Measurements from ENCODE around the gene IPPK.

IPPK gene

GRCh38 chr9:92686954-92687353 lies 17.0 kb upstream of the IPPK start:
- no peak overlapping the region for H3K27ac ChIP-seq (ENCODE audit: low read depth, low read length, severe bottlenecking)
- no peaks in the 10 kb centered on the region for H3K36me3 ChIP-seq (ENCODE audit: control insufficient read depth, insufficient read depth, low read length)
- H3K4me1 ChIP-seq (ENCODE audit: control insufficient read depth, insufficient read depth, low read length, poor library complexity, severe bottlenecking): no peaks in the 10 kb centered on the region
- H3K4me3 ChIP-seq (ENCODE audit: extremely low read depth, insufficient read depth, low read length, poor library complexity, severe bottlenecking): no peak overlapping the region
- 70 to 83% methylated on average over 2 of the region's 3 CpGs for WGBS, 2 experiments (ENCODE audit: insufficient coverage in 2 of 2)
- peaks cover 2% of the 10 kb centered on the region for H3K9me3 ChIP-seq (ENCODE audit: control insufficient read depth, low read length)

DNA sequence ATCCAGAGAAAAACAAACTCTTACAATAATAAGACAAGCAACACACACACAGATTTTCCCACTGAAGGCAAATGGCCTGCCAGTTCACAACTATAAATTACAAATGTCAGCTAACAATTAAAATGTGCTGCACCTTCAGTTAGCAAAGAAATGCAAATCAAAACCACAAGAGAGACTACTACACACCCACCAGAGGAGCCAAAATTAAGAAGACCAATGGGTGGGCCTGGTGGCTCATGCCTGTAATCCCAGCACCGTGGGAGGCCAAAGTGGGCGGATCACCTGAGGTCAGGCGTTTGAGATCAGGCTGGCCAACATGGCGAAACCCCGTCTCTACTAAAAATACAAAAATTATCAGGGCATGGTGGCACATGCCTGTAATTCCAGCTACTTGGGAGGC lies 15.1 kb upstream of the IPPK start:
- Histone ChIP-seq H3K36me3 (ENCODE audit: control insufficient read depth, insufficient read depth, low read length) (no peaks in the 10 kb centered on the region), H3K27ac (ENCODE audit: low read depth, low read length, severe bottlenecking) (no peak overlapping the region), H3K4me1 (ENCODE audit: control insufficient read depth, insufficient read depth, low read length, poor library complexity, severe bottlenecking) (no peaks in the 10 kb centered on the region), H3K9me3 (ENCODE audit: control insufficient read depth, low read length) (no peaks in the 10 kb centered on the region), H3K4me3 (ENCODE audit: extremely low read depth, insufficient read depth, low read length, poor library complexity, severe bottlenecking) (no peak overlapping the region)
- 74 to 82% methylated on average over 4 to 5 of the region's 5 CpGs for WGBS, 2 experiments (ENCODE audit: insufficient coverage in 2 of 2)

DNA sequence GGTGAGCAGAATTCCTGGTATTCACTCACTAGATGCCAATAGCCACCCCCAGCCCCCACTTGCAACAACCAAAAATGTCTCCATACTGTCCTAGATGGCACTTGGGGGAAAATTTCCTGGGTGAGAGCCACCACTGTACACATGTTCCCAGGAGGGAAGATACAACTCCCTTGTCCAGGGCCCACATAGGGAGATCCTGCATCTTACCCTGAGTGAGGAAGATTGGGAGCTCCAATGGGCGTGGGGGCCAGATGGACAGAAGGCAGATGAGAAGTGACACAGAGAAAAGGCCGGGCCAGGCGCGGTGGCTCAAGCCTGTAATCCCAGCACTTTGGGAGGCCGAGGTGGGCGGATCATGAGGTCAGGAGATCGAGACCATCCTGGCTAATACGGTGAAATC lies 12.3 kb upstream of the IPPK start:
- Histone ChIP-seq H3K4me3 (ENCODE audit: extremely low read depth, insufficient read depth, low read length, poor library complexity, severe bottlenecking) (no peak overlapping the region), H3K36me3 (ENCODE audit: control insufficient read depth, insufficient read depth, low read length) (no peaks in the 10 kb centered on the region), H3K27ac (ENCODE audit: low read depth, low read length, severe bottlenecking) (no peak overlapping the region), H3K4me1 (ENCODE audit: control insufficient read depth, insufficient read depth, low read length, poor library complexity, severe bottlenecking) (no peaks in the 10 kb centered on the region), H3K9me3 (ENCODE audit: control insufficient read depth, low read length) (no peaks in the 10 kb centered on the region)
- WGBS, 2 experiments (ENCODE audit: insufficient coverage in 2 of 2): 76 to 100% methylated on average over 2 to 3 of the region's 8 CpGs

- 93 to 98% methylated on average over 9 to 10 of the region's 12 CpGs for whole genome bisulfite sequencing, 2 experiments (ENCODE audit: insufficient coverage in 2 of 2)
- no peak overlapping the region for H3K27ac ChIP-seq (ENCODE audit: low read depth, low read length, severe bottlenecking)
- no peak overlapping the region for H3K4me3 ChIP-seq (ENCODE audit: extremely low read depth, insufficient read depth, low read length, poor library complexity, severe bottlenecking)
- no peaks in the 10 kb centered on the region for H3K9me3 ChIP-seq (ENCODE audit: control insufficient read depth, low read length)
- H3K4me1 ChIP-seq (ENCODE audit: control insufficient read depth, insufficient read depth, low read length, poor library complexity, severe bottlenecking): no peaks in the 10 kb centered on the region
- no peaks in the 10 kb centered on the region for H3K36me3 ChIP-seq (ENCODE audit: control insufficient read depth, insufficient read depth, low read length)
Observed at GRCh38 chr9:92680166-92681119, 10.5 kb upstream of the IPPK start.

DNA sequence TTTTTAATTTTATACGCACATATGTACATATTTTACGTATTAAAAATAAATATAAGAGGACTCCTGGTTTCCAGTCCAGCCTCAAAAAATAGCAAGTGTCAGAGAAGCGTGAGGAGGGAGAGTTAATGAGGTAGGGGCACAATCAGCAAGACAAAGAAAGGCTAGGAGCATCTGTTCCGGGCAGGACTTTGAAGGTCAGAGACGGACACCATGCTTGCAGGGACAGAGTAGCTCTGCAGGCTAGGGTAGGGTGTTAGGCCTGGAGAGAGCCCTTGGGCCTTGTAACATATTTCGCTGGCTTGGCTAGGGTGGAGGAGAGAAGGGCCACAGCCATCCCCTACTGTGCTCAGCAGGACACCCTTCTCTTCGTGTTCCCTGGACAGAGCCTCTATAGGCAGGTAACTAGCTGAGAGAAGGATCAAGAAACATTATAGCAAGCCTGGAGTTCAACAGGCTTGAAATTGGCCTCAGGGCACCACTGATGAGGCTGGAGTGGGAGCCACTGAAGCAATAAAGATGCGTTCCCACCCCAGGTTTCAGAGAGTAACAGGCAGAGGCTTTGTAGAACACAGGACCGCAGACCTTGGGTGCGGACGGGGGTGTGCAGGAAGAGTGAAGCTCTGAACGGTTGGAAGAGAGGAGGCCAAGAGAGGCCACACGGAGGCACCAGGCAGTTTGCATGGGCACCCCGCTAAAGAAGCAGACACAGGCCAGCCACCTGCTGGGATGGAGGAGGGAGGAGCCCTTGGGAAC lies 9.7 kb upstream of the IPPK start:
- Histone ChIP-seq H3K9me3 (ENCODE audit: control insufficient read depth, low read length) (no peaks in the 10 kb centered on the region), H3K4me1 (ENCODE audit: control insufficient read depth, insufficient read depth, low read length, poor library complexity, severe bottlenecking) (no peaks in the 10 kb centered on the region), H3K27ac (ENCODE audit: low read depth, low read length, severe bottlenecking) (no peak overlapping the region), H3K4me3 (ENCODE audit: extremely low read depth, insufficient read depth, low read length, poor library complexity, severe bottlenecking) (no peak overlapping the region), H3K36me3 (ENCODE audit: control insufficient read depth, insufficient read depth, low read length) (no peaks in the 10 kb centered on the region)
- 77 to 79% methylated on average over 11 to 12 of the region's 14 CpGs for WGBS, 2 experiments (ENCODE audit: insufficient coverage in 2 of 2)

DNA sequence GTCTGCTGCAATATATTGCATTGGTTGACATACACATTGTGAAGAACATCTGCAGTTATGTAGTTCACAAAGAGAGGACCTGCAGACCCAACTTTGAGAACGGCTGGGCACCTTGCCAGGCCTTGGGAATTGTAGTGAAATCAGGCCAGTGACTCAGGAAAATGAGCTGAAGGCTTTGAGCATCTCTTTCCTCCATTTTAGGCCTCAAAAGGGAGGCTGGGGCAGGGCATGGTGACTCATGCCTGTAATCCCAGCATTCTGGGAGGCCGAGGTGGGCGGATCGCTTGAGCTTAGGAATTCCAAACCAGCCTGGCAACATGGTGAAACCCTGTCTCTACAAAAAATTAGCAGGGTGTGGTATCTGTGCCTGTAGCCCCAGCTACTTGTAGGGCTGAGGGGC lies 1.4 kb upstream of the IPPK start:
- WGBS, 2 experiments (ENCODE audit: insufficient coverage in 2 of 2): 91 to 100% methylated on average over 1 to 4 of the region's 4 CpGs
- H3K27ac ChIP-seq (ENCODE audit: low read depth, low read length, severe bottlenecking): no peak overlapping the region

DNA sequence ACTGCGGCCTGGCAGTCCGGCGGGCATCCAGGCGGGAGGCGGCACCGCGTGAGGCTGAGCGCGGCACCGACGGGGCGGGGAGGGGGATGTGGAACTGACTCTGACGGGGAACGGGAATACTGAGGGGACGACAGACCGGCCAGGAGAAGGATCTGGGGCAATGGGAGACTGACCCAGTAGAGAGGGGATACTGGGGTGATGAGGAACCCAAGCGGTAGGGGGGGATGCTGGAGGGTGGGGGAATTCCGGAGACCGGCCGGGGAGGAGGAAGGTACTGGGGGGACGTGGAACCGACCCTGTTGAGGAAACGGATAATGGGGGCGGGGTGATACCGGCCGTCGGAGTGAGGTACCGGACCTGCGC lies 423 bp downstream of the IPPK start:
- peak overlapping the region; percentile 90 for H3K27ac ChIP-seq (ENCODE audit: low read depth, low read length, severe bottlenecking)
- 0 to 1% methylated on average over 13 to 19 of the region's 29 CpGs for WGBS, 2 experiments (ENCODE audit: insufficient coverage in 2 of 2)
- H3K9me3 ChIP-seq (ENCODE audit: control insufficient read depth, low read length): no peaks in the 10 kb centered on the region
- peak overlapping the region; percentile 96 for H3K4me3 ChIP-seq (ENCODE audit: extremely low read depth, insufficient read depth, low read length, poor library complexity, severe bottlenecking)
- peaks cover 21% of the 10 kb centered on the region for H3K36me3 ChIP-seq (ENCODE audit: control insufficient read depth, insufficient read depth, low read length)
- peaks cover 4% of the 10 kb centered on the region for H3K4me1 ChIP-seq (ENCODE audit: control insufficient read depth, insufficient read depth, low read length, poor library complexity, severe bottlenecking)

More for the DNA sequence above, 1.4 kb upstream of the IPPK start:
- peak overlapping the region; percentile 96 for H3K4me3 ChIP-seq (ENCODE audit: extremely low read depth, insufficient read depth, low read length, poor library complexity, severe bottlenecking)
- H3K36me3 ChIP-seq (ENCODE audit: control insufficient read depth, insufficient read depth, low read length): peaks cover 16% of the 10 kb centered on the region
- no peaks in the 10 kb centered on the region for H3K4me1 ChIP-seq (ENCODE audit: control insufficient read depth, insufficient read depth, low read length, poor library complexity, severe bottlenecking)
- no peaks in the 10 kb centered on the region for H3K9me3 ChIP-seq (ENCODE audit: control insufficient read depth, low read length)

DNA sequence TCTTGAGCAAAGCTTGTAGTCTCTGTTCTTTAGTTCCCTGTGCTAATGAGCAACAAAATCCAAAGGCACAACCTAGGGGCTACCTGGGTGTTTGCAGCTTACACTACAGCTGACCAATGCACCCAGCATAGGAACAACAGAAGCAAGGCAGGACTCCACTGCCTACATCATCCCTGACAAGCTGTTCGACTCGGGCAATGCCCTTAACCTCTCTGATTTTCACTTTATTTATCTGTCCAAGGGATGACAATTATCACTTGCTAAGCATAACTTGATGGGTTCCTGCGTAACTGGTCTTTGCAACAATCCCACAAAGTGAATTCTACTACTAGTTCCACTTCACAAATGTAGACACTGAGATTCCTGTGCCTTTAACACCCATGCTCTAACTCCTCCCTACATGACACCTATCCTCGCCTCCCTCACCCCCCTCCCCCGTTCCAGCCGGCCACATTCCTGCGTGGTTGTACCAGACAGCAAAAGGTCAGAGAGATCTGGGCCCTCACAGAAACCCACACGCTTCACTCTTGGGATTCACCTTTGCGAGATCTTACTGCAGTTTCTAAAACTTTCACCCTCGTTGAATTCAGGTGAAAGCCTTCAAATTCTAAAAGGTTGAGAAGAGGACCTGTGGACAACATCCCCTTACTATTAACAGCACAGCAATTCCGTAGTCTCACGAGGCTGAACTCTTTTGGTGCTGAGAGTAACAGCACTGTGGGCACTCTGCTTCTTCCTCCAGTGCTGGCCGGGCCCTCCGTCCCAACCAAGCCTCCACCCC lies 995 bp downstream of the IPPK start:
- H3K27ac ChIP-seq (ENCODE audit: low read depth, low read length, severe bottlenecking): peak overlapping the region; percentile 90
- H3K36me3 ChIP-seq (ENCODE audit: control insufficient read depth, insufficient read depth, low read length): peaks cover 21% of the 10 kb centered on the region
- H3K4me1 ChIP-seq (ENCODE audit: control insufficient read depth, insufficient read depth, low read length, poor library complexity, severe bottlenecking): peaks cover 5% of the 10 kb centered on the region
- peak overlapping the region; percentile 96 for H3K4me3 ChIP-seq (ENCODE audit: extremely low read depth, insufficient read depth, low read length, poor library complexity, severe bottlenecking)
- no peaks in the 10 kb centered on the region for H3K9me3 ChIP-seq (ENCODE audit: control insufficient read depth, low read length)
- WGBS, 2 experiments (ENCODE audit: insufficient coverage in 2 of 2): 37 to 83% methylated on average over 3 to 11 of the region's 14 CpGs

DNA sequence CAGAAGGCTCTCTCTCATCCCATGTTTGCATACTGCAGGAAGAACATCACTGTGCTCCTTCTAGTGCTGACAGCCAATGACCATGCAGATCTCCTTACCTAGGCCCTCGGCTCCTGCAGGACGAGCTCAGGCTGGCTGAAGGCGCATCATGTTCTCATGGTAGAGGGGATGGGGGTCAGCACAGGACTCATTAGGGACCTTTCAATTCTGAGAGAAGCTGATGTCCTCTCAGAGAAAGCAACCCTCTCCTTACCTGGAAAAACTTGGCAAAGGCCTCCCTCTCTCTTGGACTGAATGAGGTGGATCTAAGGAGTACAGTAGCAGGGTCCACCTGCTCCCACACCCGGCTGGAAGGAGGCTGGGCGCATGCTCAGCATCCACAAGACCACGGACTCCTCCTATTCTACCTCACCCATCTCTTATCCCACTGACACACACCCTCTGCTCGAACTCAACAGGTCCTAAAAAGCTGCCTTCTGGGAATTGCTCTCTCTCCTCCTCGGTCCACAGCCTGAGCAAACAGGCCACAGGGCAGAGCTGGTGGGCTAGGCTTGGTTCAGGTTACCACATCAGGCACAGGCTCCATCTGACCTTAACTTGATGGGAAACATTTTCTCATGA lies 2.9 kb downstream of the IPPK start:
- Histone ChIP-seq H3K36me3 (ENCODE audit: control insufficient read depth, insufficient read depth, low read length) (peaks cover 19% of the 10 kb centered on the region), H3K9me3 (ENCODE audit: control insufficient read depth, low read length) (no peaks in the 10 kb centered on the region), H3K4me3 (ENCODE audit: extremely low read depth, insufficient read depth, low read length, poor library complexity, severe bottlenecking) (no peak overlapping the region), H3K27ac (ENCODE audit: low read depth, low read length, severe bottlenecking) (no peak overlapping the region), H3K4me1 (ENCODE audit: control insufficient read depth, insufficient read depth, low read length, poor library complexity, severe bottlenecking) (peaks cover 5% of the 10 kb centered on the region)
- 92 to 93% methylated on average over 3 to 8 of the region's 8 CpGs for WGBS, 2 experiments (ENCODE audit: insufficient coverage in 2 of 2)

GRCh38 chr9:92666236-92666635 lies 3.7 kb downstream of the IPPK start:
- H3K27ac ChIP-seq (ENCODE audit: low read depth, low read length, severe bottlenecking): no peak overlapping the region
- 90% methylated on average over 6 of the region's 6 CpGs for WGBS, 2 experiments (ENCODE audit: insufficient coverage in 2 of 2)
- no peak overlapping the region for H3K4me3 ChIP-seq (ENCODE audit: extremely low read depth, insufficient read depth, low read length, poor library complexity, severe bottlenecking)
- H3K4me1 ChIP-seq (ENCODE audit: control insufficient read depth, insufficient read depth, low read length, poor library complexity, severe bottlenecking): peaks cover 5% of the 10 kb centered on the region
- peaks cover 19% of the 10 kb centered on the region for H3K36me3 ChIP-seq (ENCODE audit: control insufficient read depth, insufficient read depth, low read length)
- no peaks in the 10 kb centered on the region for H3K9me3 ChIP-seq (ENCODE audit: control insufficient read depth, low read length)

Data from mesodermal cell (in vitro differentiated cells).